ENCODE data around the gene ARHGEF37.

ARHGEF37 gene

DNA sequence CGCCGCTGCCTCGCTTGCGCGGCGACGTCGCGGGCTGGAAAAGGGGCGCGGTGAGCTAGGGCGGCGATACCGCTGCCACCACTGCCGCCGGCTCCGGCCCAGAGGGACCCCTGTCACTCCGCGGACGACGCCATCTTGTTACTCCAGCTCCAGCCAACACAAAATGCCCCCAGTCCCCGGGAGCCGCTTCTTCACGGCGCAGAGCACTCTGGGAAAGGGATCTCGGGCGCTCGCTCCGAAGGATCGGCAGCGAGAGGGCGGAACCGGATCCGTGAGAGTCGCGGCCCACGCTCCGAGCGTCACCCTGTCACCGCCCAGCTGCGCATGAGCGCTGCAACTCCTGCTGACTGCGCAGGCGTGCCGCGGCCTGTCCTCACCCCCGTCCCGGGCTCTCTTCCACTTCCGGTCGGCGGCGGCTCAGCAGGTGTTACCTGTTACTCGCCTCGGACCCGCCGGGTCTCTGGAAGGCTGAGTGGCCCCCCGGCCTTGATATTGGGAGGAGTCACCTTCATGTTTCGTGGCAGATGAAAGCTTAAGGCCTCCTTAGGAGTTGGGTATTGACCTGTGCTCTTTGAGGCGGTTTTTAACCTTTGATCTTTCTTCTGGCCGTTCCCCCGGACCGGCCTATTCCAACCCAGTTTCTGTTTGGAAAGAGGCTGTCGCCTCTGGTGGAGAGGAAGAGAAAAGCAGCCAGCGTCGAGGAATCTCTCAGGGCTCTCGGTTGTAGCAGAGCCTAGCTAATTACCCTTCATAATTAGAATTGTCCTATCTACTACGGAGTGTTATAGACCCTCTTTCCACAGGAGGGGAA, 29.9 kb upstream of the ARHGEF37 start, which contains the start of gene CSNK1A1:
CSNK1A1 (minus strand) TSS at position 213 of the 811 bp plus-strand sequence. CDS start 475 bp downstream, outside the sequence.
- TF ChIP-seq, protein P1, sequence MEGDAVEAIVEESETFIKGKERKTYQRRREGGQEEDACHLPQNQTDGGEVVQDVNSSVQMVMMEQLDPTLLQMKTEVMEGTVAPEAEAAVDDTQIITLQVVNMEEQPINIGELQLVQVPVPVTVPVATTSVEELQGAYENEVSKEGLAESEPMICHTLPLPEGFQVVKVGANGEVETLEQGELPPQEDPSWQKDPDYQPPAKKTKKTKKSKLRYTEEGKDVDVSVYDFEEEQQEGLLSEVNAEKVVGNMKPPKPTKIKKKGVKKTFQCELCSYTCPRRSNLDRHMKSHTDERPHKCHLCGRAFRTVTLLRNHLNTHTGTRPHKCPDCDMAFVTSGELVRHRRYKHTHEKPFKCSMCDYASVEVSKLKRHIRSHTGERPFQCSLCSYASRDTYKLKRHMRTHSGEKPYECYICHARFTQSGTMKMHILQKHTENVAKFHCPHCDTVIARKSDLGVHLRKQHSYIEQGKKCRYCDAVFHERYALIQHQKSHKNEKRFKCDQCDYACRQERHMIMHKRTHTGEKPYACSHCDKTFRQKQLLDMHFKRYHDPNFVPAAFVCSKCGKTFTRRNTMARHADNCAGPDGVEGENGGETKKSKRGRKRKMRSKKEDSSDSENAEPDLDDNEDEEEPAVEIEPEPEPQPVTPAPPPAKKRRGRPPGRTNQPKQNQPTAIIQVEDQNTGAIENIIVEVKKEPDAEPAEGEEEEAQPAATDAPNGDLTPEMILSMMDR (conservative IDR thresholded peaks at IDR 0.05; ENCODE audit: low read length), result peak; percentile 82
- DNase-seq (ENCODE audit: low read depth), result peak; percentile 98

DNA sequence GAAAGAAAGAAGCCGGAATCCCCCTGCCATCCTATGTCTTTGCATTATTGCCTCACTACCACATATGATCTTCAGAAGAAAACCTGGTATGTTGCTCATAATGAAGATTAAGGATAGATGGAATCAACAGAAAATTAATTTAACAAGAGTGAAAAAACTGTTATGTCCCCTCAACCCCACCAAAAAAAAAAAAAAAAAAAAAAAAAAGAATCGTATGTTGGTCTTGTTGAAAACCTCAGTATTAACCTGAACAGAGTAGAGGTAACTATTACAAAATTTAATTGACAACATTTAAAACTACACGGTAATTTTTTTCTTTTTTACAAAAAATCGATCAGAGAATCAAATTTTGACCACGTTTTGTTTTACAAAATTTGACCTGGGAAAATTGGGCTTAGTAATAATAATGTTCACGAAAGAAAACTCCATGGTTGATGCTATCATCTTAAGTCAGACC, 29.2 kb upstream of the ARHGEF37 start:
- H3K4me3 ChIP-seq (ENCODE audit: low read length), result peak overlapping the region; percentile 99
- TF ChIP-seq, protein P1 (conservative IDR thresholded peaks at IDR 0.05; ENCODE audit: low read length), result no peak
- no peak for DNase-seq (ENCODE audit: low read depth)

More for the DNA sequence above, 29.9 kb upstream of the ARHGEF37 start, which contains the start of gene CSNK1A1:
- H3K4me3 ChIP-seq (ENCODE audit: low read length), result peak within 1 kb of the TSS; percentile 99

DNA sequence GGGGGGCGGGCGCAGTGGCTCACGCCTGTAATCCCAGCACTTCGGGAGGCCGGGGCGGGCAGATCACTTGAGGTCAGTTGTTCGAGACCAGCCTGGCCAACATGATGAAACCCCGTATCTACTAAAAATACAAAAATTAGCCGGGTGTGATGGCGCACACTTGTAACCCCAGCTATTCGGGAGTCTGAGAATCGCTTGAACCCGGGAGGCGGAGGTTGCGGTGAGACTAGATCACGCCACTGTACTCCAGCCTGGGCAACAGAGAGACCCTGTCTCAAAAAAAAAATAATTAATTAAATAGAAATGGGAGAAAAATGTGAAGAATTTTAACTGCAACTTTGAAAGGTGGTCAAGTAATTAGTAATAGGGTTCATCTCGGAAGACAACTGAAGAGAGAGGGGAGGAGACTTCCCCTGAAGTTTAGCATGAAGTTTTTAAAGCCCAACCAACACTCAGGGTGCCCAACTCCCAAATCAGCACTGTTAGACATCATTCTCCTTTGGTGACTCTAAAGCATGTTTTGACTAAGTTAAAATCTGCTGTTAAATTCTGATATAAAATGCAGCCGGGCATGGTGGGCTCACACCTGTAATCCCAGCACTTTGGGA, 28.6 kb upstream of the ARHGEF37 start:
- TF ChIP-seq, protein P1 (conservative IDR thresholded peaks at IDR 0.05; ENCODE audit: low read length), result no peak
- no peak for DNase-seq (ENCODE audit: low read depth)
- no peak overlapping the region for H3K4me3 ChIP-seq (ENCODE audit: low read length)

DNA sequence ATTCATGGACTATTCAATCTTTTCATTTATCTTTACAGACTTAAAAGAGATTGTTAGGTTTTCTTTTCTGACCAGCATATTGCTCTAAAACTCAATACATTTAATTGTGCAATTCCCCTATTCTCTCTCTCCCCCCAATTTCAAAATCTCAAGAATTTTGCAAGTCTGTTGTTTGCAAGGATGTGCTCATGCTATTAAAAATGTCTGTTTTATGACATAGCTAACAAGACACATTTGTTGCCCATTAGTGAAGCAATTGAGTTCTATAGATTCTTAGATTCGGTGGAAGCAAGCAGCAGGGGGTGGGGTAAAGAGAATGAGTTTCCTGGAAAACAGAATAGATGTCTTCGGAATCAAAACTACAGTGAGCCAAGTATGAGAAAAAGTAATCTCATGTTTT, 21.6 kb upstream of the ARHGEF37 start:
- TF ChIP-seq, protein P1 (conservative IDR thresholded peaks at IDR 0.05; ENCODE audit: low read length), result no peak
- DNase-seq (ENCODE audit: low read depth), result peak; percentile 90
- H3K4me3 ChIP-seq (ENCODE audit: low read length), result no peak overlapping the region

DNA sequence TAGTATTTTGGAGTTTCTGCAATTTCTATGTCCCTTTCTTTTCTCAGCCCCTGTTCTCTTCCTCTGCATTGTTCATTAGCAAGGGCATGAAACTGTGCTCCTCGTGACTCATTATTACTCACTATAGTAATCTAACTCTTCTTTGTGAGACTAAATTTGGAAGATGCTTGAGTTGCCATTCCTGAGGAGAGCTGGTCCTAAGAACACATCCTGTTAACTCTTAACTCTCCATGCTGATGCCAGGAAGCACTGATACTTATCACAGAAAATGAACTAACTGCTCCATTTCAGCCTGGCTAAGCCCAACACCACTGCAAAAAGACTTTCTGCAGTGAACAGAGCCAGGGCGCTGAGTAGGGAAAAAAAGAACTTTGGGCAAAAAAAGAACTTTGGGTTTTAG, 19.4 kb upstream of the ARHGEF37 start:
- peak overlapping the region; percentile 28; the same call in 1 of the 2 replicates for H3K4me3 ChIP-seq (ENCODE audit: low read length)
- TF ChIP-seq, protein P1 (conservative IDR thresholded peaks at IDR 0.05; ENCODE audit: low read length), result no peak
- DNase-seq (ENCODE audit: low read depth), result peak; percentile 95

DNA sequence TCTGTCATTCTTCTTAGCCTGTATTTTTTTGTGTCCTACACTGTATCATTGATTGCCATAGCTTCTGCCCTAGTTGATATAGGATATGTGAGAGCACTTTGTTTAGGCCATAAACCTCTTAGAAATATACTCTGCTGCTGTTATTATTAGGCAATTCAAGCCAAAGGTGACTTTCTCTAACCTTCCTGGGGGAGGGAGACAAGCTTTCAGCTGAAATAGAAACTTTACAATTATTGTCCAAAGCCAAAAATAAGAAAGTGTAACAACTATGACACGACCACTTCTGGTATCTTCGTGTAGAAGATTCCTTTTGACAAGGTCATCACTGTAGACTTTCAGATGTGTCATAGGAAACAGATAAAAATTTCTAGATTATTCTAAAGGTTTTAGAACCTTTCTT, 17.8 kb upstream of the ARHGEF37 start:
- no peak overlapping the region for H3K4me3 ChIP-seq (ENCODE audit: low read length)
- peak; percentile 48 for DNase-seq (ENCODE audit: low read depth)
- TF ChIP-seq, protein P1 (conservative IDR thresholded peaks at IDR 0.05; ENCODE audit: low read length), result no peak

Measured in AG10803 (cell line).